Cortex of kidney (tissue), 1 donor: ENCODE measurements around the gene PTH2.

Experiments
- DNase-seq: peaks from one replicate; lab custom pipeline; 2025; lab: John Stamatoyannopoulos, UW

The PTH2 gene

GRCh38 chr19:49430678-49431329 is 7.6 kb upstream of the PTH2 start:
- DNase-seq = no peak

- no peak for DNase-seq
These were observed 7.0 kb upstream of the PTH2 start for GRCh38 chr19:49430172-49430677.

DNA sequence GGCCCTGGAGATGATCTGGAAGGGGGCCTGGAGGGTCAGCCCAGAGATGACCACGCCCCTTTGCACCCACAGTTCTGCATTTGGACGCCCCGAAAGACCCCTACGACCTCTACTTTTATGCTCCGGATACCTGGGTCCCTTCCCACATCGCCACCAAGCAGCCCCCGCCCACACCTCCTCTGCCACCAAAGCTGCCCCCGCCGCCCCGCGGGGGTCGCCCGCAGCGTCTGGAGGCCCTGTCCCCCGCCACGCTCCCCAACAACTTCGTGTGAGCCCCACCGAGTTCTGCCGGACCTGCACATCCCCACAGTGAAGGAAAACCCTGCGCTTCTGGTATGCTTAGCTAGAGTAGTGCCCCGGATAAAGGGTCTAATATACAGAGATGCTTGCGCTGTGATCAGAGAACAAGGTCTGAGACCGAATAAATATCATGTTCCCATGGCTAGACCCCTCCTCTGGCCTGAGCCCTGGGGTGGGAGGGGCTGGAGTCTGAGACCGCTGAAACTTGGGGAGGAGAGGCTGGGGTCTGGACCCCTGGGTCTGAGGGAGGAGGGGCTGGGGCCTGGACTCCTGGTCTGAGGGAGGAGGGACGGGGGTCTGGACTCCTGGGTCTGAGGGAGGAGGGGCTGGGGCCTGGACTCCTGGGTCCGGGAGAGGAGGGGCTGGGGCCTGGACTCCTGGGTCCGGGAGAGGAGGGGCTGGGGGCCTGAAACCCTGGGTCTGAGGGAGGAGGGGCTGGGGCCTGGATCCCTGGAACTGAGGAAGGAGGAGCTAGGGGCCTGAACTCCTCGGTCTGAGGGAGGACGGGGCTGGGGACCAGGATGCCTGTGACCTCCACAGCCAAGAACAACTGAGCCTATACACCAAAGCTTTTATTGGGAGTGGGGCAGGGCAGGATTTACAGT is 5.6 kb upstream of the PTH2 start:
- no peak for DNase-seq

DNA sequence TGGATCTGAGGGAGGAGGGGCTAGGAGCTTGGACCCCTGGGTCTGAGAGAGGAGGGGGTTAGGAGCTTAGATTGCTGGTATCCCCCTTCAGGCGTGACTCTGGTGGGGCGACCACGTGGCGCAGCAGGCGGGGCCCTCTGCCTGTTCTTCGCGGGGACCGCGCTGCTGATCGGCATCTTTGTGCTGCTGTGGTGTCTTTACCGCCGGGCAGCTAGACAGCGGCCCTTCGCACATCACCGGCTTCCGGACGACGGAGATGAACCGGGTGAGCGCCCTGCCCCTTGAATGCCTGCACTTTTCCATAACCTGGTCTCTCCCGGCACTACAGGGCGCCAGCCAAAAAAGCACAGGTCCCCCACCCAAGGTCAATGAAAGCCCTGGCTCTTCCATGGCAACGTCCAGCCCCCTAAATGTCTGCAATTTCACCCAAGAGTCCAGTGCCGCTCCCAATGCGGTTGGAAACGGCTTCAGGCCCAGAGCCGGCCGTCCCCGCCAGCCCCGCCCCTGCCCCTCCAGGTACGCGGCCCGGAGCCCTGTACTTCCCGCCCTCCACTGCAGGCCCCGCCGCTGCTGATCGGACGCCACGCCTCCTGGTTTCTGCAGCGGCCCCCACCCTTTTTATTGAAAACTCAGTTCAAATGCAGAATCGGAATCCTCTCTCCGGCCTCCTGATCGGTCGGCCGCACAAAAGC is 4.8 kb upstream of the PTH2 start:
- no peak for DNase-seq

GRCh38 chr19:49427339-49427738 is 4.1 kb upstream of the PTH2 start:
- DNase-seq = no peak

GRCh38 chr19:49425922-49426592 is 2.8 kb upstream of the PTH2 start:
- DNase-seq = no peak

DNA sequence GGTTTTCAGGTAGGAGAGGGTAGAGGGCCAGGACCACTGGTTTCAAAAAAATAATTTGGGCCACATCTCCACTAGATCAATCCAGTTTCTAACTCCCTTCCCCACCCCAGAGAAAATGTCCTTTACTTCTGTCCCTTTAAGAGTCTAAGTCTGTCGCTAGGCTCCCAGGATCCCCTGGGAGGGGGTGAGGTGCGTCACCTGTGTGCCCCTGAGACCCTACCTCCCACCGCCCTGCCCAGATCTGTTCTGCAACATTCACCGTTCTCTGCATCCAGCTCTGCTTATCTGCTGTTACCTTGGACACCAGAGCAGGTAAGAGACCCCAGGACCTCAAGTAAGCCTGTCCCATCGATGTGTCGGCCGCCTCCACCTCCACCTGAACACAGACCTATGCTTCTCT is 1.9 kb upstream of the PTH2 start, which contains the start of gene GFY:
Gene GFY, plus strand, starts transcription at position 211 of the 400 bp plus-strand sequence. CDS start 1,043 bp downstream, outside the sequence.
- DNase-seq = no peak

DNA sequence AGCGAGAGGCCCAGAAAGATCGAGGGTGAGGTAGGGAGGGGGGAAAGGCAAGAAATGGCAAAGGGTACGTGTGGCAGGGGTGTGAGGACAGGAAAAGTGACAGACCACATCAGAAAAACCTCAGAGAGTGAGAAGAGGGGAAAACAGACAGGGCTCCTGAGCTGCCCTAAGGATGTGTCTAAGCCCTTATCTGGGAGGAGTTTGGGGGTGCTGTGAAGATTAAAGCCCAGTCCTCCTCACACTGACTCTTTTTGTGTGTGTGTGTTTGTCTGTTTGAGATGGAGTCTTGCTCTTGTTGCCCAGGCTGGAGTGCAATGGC is 703 bp upstream of the PTH2 start:
- DNase-seq = no peak

GRCh38 chr19:49422407-49423070 is 702 bp downstream of the PTH2 start:
- DNase-seq = no peak

DNA sequence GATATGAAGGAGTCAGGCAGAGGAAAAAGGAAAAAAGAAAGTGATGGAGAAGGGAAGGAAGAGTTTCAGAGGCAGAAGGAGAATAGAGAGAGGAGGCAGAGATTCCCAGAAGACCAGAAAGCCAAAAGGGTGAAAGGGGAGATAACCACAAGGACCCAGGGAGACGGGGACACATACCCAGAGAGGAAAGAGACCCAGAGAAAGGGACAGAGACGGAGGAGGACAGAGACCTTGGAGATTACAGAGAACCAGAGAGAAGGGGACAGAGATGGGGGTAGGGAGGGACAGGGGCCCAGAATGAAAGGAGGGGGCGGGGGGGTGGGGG is 1.4 kb downstream of the PTH2 start:
- no peak for DNase-seq

DNA sequence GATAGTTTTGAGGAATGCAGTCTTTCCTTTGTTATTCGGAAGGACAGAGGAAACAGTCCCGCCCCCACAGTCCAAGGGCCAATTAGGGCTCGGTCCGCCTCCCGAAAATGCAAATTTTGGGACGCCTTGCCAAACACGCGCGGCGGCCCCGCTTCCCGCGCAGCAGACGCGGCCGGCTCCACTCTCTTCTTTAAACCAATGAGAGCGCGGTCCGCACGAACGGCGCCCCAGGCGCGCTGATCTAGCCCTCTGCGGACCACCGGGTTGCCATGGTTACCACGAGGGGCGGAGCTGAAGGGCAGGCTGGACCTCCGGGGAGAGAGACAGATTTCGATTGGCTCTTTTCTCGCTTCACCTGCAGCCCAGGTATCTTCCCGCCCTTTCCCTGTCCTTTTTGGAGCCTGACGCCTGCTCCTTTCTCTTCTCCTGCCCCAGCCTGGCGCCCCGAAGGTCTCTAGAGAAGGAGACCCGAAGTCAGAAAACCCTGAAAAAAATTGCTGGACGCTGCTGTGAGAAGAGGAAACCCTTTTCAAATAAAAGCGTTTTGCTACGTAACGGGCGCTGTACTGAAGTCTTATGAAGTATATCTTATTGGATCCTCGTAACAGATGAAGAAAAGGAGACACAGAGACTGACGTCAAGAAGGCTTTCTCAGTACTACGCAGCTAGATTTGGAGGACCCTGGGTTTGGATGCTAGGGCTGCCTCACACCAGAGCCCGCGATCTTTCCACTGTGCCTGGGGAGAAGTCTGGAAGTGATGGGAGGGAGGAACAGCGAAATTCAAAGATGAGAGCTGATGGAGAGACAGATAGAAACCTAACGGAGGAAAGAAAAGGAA is 2.0 kb downstream of the PTH2 start:
- no peak for DNase-seq

GRCh38 chr19:49420227-49420626 is 3.0 kb downstream of the PTH2 start:
- no peak for DNase-seq

- no peak for DNase-seq
These were observed 4.1 kb downstream of the PTH2 start for GRCh38 chr19:49419173-49419572.

GRCh38 chr19:49418511-49418910 is 4.7 kb downstream of the PTH2 start:
- DNase-seq = no peak

GRCh38 chr19:49417088-49417487 is 6.2 kb downstream of the PTH2 start:
- no peak for DNase-seq

- no peak for DNase-seq
These were observed 7.4 kb downstream of the PTH2 start for GRCh38 chr19:49415810-49416200.

DNA sequence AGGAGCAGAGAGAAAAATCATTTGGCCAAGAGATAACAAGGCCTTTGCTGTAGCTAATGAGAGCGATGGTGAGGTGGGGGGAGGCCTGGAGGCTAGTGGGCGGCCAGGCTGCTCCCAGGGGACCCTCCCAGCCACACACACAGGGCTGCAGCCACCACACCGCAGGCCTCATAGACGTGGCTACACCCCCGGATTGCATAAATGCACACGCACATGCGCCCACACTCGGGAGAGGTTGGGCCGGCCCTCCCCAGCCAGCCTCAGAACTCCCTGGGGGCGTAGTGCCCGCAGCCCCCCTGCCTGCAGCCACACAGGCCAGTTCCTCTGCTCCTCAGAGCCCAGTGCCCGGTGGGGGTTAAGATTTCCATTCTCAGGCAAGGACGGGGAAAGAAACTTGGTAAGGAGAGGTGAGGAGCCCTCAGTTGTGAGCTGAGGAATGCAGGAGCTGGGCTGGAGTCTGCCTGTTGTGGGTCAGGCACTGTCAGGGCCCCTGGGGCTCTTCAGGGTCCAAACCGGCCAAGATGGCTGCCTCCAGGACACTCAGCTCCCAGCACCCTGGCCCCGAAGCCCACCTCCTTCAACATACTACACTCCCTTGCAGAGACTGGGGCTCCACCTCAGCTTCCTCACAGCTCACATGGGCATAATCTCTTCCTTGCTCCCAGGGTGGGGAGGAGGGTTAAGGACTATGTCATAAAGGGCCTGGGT is 8.0 kb downstream of the PTH2 start:
- no peak for DNase-seq

DNA sequence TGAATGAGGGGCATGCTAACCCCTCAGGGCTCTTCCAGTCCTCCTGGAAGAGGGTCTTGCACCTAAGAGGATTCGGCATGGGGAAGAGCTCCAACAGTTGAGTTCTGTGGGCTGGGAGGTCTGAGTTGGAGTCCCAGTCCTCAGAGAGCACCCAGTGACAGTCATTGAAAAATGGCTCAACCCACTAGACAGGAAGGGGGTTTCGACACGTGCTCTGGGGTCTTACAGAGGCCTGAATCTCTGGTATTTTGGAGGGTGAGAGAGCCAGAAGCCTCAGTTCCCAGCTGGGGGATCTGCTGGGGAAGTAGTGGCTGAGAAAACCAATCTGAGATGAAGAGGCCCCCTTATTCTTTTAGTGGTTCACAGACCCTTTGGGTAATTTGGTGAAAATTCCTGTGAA is 9.0 kb downstream of the PTH2 start:
- DNase-seq = no peak

- no peak for DNase-seq
These were observed 9.9 kb downstream of the PTH2 start for GRCh38 chr19:49413348-49413747.

GRCh38 chr19:49411681-49412326 is 11.4 kb downstream of the PTH2 start:
- no peak for DNase-seq
